Activated CD8-positive, alpha-beta T cell treated with anti-CD3 and anti-CD28 coated beads for 36 hours (primary cell): ENCODE results near the gene EIF2B4. TPM values are rescaled to one million over a fixed set of nuclear protein-coding genes. Genes with fewer than 3 reads are reported as not detected.

ENCODE experiments used
- ATAC-seq: fragments of 200-7000 bp; cut with Tn5 transposase; one replicate; pipeline ENCODE4 v1.10.0; 2021; ENCODE audit warnings: mild to moderate bottlenecking, moderate library complexity
- CTCF ChIA-PET: fragments of 350-600 bp; sonication (Branson Sonifier 250); formaldehyde crosslinking; loops from one replicate; lab custom pipeline; 2021; ENCODE audit warnings: antibody characterized with exemption; lab: Charles Lee
- POLR2A ChIA-PET: fragments of 350-600 bp; sonication (Branson Sonifier 250); formaldehyde crosslinking; loops from one replicate; lab custom pipeline; 2021; ENCODE audit warnings: antibody characterized with exemption; lab: Charles Lee
- DNase-seq: peaks from one replicate; pipeline ENCODE4 v3.0.0-alpha.2; 2020
- H3K27ac Mint-ChIP-seq: one replicate; pipeline ENCODE4 v1.8.0; 2021; ENCODE audit warnings: mild to moderate bottlenecking, mixed read lengths
- H3K27me3 Mint-ChIP-seq: one replicate; pipeline ENCODE4 v1.8.0; 2021; ENCODE audit warnings: mixed read lengths
- H3K36me3 Mint-ChIP-seq: one replicate; pipeline ENCODE4 v1.8.0; 2021; ENCODE audit warnings: low read depth, mixed read lengths
- H3K4me1 Mint-ChIP-seq: one replicate; pipeline ENCODE4 v1.8.0; 2021; ENCODE audit warnings: low read depth, mixed read lengths
- H3K4me3 Mint-ChIP-seq: one replicate; pipeline ENCODE4 v1.8.0; 2021; ENCODE audit warnings: mild to moderate bottlenecking, moderate library complexity, mixed read lengths
- H3K9me3 Mint-ChIP-seq: one replicate; pipeline ENCODE4 v1.8.0; 2021; ENCODE audit warnings: mixed read lengths
- intact Hi-C: fragments of 100-400 bp; cut with micrococcal nuclease; formaldehyde crosslinking; loops from one replicate; pipeline ENCODE4 v1.10.0; 2022
- total RNA-seq, 2 experiments: library from RNA; stranded (reverse); gene quantifications; one replicate each; pipeline ENCODE4 v1.2.3, GENCODE V29; 2021
- TF ChIP-seq, protein P1 (sequence below): fragments of 200-600 bp; IDR thresholded peaks from one replicate; pipeline ENCODE4 v1.8.0; 2022; ENCODE audit warnings: antibody characterized with exemption, mild to moderate bottlenecking

The EIF2B4 gene
- total RNA-seq, 2 experiments from 2014 or later = 29.2 to 30.4 TPM

DNA sequence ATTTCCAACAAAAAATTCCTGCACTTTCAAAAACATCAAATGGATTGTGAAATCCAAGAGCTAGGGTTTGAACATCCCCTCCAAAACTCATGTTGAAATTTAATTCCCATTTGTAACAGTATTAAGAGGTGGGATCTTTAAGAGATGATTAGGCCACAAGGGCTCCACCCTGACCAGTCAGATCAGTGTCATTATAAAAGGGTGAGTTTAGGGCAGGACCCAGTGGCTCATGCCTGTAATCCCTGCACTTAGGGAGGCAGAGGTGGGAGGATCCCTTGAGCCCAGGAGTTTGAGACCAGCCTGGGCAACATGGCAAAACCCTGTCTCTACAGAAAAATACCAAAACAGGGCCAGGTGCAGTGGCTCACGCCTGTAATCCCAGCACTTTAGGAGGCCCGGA is 22.5 kb downstream of the EIF2B4 start:
- ATAC-seq = no peak
- peaks cover 17% of the 10 kb centered on the region for H3K36me3 Mint-ChIP-seq
- POLR2A ChIA-PET = interaction anchor here (0.6 kb wide), 2 partner anchors 9 to 22 kb away, joined by 3 read pairs; partner anchors contain the start of gene GTF3C2

DNA sequence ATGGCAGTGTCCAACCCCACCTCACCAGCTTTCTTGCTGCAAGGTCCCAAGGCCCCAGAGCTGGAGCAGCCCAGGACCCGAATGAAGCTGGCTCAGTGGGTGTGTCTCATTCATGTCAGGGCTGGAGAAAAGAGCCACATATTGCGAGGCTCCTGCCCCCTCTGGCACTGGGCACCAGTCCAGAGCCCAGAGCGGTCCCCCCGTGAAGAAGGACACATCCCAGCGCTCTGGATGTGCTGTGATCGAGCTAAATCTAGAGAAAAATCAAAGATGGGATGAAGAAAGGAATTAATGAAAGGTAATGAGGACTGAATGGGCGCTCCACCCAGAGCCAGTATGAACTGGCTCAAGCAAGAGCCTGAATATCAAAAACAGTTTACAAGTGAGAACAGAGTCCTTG is 34.0 kb downstream of the EIF2B4 start:
- no peak overlapping the region for H3K27ac Mint-ChIP-seq
- H3K9me3 Mint-ChIP-seq = no peaks in the 10 kb centered on the region
- H3K27me3 Mint-ChIP-seq = no peaks in the 10 kb centered on the region
- intact Hi-C loops = no loop called here
- no peak overlapping the region for H3K4me3 Mint-ChIP-seq
- peaks cover 37% of the 10 kb centered on the region for H3K36me3 Mint-ChIP-seq
- TF ChIP-seq, protein P1, sequence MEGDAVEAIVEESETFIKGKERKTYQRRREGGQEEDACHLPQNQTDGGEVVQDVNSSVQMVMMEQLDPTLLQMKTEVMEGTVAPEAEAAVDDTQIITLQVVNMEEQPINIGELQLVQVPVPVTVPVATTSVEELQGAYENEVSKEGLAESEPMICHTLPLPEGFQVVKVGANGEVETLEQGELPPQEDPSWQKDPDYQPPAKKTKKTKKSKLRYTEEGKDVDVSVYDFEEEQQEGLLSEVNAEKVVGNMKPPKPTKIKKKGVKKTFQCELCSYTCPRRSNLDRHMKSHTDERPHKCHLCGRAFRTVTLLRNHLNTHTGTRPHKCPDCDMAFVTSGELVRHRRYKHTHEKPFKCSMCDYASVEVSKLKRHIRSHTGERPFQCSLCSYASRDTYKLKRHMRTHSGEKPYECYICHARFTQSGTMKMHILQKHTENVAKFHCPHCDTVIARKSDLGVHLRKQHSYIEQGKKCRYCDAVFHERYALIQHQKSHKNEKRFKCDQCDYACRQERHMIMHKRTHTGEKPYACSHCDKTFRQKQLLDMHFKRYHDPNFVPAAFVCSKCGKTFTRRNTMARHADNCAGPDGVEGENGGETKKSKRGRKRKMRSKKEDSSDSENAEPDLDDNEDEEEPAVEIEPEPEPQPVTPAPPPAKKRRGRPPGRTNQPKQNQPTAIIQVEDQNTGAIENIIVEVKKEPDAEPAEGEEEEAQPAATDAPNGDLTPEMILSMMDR = no peak
- no peaks in the 10 kb centered on the region for H3K4me1 Mint-ChIP-seq
- CTCF ChIA-PET = no interaction called here
- DNase-seq (no peak), ATAC-seq (no peak)
- POLR2A ChIA-PET = interaction anchor here (0.6 to 1.7 kb wide), 3 partner anchors 7 to 57 kb away, joined by 3 to 5 read pairs (median 4); no protein-coding TSS in a partner anchor

More for the DNA sequence above, 22.5 kb downstream of the EIF2B4 start:
- Mint-ChIP-seq H3K4me1 (peaks cover 39% of the 10 kb centered on the region), H3K9me3 (no peaks in the 10 kb centered on the region), H3K27me3 (no peaks in the 10 kb centered on the region), H3K27ac (no peak overlapping the region), H3K4me3 (no peak overlapping the region)
- TF ChIP-seq, protein P1 = no peak
- no peak for DNase-seq
- CTCF ChIA-PET = interaction anchor here (1.3 kb wide), 1 partner anchor 13 kb away, joined by 3 read pairs; no protein-coding TSS in a partner anchor
- intact Hi-C loops = no loop called here

DNA sequence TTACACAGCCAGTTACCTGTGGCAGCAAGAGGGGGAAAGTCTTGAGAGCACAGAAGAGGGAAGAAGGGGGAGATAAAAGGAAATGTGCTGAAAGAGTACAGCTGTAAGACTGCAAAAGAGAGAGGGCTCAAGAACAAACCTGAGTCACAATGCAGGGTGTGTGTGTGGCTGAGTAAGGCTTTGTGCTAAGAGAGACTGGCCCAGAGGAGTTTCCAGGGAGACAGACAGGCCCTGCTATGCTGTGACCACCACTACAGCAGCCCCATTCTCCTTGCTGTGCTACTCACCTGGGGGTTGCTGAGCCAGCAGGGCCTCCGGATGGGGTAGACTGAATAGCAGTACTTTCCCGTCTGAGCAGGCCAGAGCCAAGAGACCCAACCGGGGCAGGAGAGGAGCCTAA is 34.8 kb downstream of the EIF2B4 start:
- H3K27ac Mint-ChIP-seq = no peak overlapping the region
- H3K27me3 Mint-ChIP-seq = no peaks in the 10 kb centered on the region
- ChIA-PET CTCF (interaction anchor here (1.4 kb wide), 1 partner anchor 32 kb away, joined by 4 read pairs; no protein-coding TSS in a partner anchor), POLR2A (interaction anchor here (0.6 to 1.7 kb wide), 2 partner anchors 8 to 56 kb away, joined by 3 to 5 read pairs; no protein-coding TSS in a partner anchor)
- intact Hi-C loops = no loop called here
- DNase-seq = no peak
- H3K4me3 Mint-ChIP-seq = no peak overlapping the region
- peaks cover 38% of the 10 kb centered on the region for H3K36me3 Mint-ChIP-seq
- TF ChIP-seq, protein P1 = no peak
- no peaks in the 10 kb centered on the region for H3K9me3 Mint-ChIP-seq
- no peak for ATAC-seq
- H3K4me1 Mint-ChIP-seq = no peaks in the 10 kb centered on the region

DNA sequence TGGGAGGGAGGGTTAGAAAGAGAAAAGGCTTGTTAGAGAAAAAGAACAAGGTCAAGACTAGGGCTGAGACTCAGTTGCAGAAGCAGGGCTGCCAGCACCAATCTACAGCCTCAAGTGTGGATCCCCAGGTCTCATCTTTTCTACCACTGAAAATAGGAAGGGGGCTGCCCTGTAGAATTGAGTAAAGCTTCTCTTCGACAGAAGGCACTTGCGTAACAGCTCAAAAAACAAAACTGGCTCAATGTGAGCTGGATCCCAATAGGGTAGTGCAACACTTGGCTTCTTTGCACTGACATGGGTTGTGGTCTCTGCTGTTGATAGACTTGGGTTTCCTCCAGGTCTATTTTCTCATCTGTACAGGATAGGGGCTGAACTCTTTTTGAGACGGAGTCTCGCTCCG is 45.4 kb downstream of the EIF2B4 start:
- no peak for DNase-seq
- TF ChIP-seq, protein P1 = no peak
- ChIA-PET POLR2A (interaction anchor here (0.7 to 1.0 kb wide), 2 partner anchors 15 to 31 kb away, joined by 3 to 4 read pairs; no protein-coding TSS in a partner anchor), CTCF (interaction anchor here (2.2 kb wide), 1 partner anchor 22 kb away, joined by 8 read pairs; no protein-coding TSS in a partner anchor)
- Mint-ChIP-seq H3K9me3 (no peaks in the 10 kb centered on the region), H3K27ac (no peak overlapping the region), H3K4me3 (peak overlapping the region; percentile 8), H3K4me1 (peaks cover 21% of the 10 kb centered on the region), H3K27me3 (no peaks in the 10 kb centered on the region), H3K36me3 (peaks cover 35% of the 10 kb centered on the region)
- intact Hi-C loops = loop anchor here (5.0 kb wide), 1 partner anchor 33 kb away; the partner anchor contains the start of gene GTF3C2
- no peak for ATAC-seq
